Right ventricle myocardium superior (tissue), 1 donor: ENCODE results near the gene CNKSR1. TPM values are rescaled to one million over a fixed set of nuclear protein-coding genes. Genes with fewer than 3 reads are reported as not detected.
"Not testable (repeated sequence)": the region's sequence is repeated elsewhere in the genome, so short reads cannot be mapped to it uniquely, and the experiment has no call there.

Experiments
- ATAC-seq: fragments of 200-7000 bp; cut with Tn5 transposase; one replicate; pipeline ENCODE4 v1.9.1; 2020; ENCODE audit warnings: mild to moderate bottlenecking; ENCODE audit not compliant: poor library complexity
- DNase-seq: peaks from one replicate; pipeline ENCODE4 v3.0.0-alpha.2; 2020
- intact Hi-C: fragments of 100-400 bp; cut with DNase I; formaldehyde crosslinking; loops from one replicate; pipeline ENCODE4 v1.11.2; 2022
- total RNA-seq: library from RNA; stranded (reverse); fragmentation: NEBNext Ultra II Directional; extraction: Animal tissue kit (Norgen Biotek cat#: 25700); gene quantifications from one replicate; pipeline ENCODE4 v1.2.1, GENCODE V29; 2021
- donor health status: DM: no; HTN: yes; CAD: no; lungs with severe emphysema.

The CNKSR1 gene
- total RNA-seq, 1 donor from 2014 or later: 1.4 TPM

DNA sequence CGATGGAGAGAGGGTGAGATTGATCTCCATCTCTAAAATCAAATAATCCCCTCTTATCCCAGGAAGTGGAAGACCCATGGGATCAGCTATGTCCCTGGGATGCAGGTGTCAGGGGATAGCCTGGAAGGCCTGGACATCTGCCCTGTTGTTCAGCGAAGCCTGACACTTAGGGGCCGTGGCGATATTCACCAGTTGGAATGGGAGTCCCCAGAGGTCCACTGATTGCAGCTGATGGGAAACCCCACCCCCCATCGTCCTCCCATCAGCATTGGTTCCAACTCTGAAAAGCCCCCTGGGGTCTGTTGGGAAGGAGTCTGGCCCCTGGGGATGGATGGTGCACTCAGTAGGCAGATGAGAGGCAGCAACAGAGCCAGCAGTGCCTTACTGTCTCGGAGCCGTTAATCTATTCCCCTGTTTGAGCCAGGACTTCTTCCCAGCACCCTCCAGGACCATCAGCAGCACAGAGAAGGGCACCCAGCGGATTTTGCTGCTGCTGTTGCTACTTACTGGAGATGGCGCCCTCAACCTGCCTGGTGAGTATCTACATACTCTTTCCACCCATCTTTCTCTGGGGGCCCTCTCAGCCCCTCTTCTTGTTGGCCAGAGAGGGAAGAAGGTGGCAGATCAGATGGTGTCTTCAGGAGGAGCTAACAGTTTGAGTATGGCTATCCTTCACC is 26.5 kb downstream of the CNKSR1 start:
- no peak for ATAC-seq

DNA sequence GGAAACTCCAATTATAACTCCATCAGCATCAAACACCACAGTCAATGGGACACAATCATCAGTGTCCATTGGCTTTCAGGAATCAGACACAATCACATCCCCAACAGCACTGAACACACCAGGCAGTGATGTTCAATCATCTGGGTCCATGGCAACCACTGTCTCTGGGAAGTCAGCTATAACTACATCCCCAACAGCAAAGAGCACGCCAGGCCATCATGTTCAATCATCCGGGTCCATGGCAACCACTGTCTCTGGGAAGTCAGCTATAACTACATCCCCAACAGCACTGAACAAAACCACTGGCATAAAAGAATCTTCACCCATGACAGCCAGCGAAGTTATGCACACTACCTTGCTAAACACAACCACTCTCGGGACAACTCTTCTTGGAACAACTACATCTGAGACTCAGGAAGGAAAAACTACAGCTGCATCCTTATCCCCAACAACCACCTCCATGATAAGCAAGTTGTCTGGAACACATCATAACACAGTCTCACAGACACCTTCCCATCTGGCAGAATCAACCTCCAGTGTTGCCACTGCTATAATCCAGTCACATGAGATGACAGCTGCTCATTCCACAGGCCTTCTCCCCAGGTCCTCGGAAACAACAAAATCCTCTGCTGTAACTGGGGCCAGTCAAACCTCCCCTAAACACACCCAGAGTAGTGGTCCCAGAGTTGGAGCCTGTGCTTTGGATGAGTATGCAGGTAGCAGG is 33.0 kb downstream of the CNKSR1 start:
- DNase-seq: no peak
- intact Hi-C loops: no loop called here
- peak; percentile 69 for ATAC-seq

More for the DNA sequence above, 26.5 kb downstream of the CNKSR1 start:
- intact Hi-C loops: no loop called here
- no peak for DNase-seq

DNA sequence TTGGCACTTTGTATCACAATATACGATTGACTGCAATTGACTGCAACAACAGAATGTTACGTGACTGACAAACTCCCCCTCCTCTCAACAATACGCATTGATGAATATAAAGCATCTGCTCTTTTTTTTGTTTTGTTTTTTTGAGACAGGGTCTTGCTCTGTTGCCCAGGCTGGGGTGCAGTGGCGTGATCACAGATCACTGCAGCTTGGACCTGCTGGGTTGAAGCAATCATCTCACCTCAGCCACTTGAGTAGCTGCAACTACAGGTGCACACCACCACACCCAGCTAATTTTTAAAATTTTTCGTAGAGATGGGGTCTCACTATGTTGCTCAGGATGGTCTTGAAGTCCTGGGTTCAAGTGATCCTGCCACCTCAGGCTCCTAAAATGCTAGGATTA is 35.4 kb downstream of the CNKSR1 start:
- intact Hi-C loops: no loop called here
- ATAC-seq: no peak
- no peak for DNase-seq

DNA sequence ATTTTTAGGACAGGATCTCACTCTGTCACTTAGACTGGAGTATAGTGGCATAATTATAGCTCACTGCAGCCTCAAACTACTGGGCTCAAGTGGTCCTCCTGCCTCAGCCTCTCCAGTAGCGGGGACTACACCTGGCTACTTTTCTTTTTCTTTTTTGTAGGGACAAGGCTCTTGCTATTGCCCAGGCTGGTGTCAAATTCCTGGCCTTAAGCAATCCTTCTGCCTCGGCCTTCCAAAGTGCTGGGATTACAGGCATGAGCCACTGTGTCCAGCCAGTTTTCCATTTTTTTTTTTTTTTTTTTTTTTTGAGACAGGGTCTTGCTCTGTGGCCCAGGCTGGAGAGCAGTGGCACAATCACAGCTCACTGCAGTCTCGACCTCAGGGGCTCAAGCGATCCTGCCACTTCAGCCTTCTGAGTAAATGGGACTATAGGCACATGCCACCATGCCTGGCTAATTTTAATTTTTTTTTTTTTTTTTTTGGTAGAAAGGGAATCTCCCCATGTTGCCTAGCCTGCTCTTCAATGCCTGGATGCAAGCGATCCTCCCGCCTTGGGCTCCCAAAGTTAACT is 36.1 kb downstream of the CNKSR1 start:
- intact Hi-C loops: no loop called here
- ATAC-seq (no peak), DNase-seq (no peak)

DNA sequence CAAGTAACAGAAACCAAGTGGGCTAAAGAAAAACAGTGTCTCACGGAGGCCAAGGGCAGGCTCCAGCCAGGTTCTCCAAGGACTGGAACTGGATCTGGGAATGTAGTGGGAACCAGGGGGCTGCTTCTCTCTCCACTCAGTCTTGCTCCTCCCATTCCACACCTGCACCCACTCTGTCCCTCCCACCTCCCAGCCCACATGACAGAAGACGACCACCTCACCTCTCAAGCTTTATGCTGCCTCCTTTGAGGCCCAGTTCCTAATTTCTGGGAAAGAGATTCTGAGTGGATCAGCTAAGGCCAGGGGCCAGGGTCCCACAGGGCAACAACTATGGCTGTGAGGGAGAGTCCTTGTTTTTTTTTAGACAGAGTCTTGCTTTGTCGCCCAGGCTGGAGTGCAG is 38.0 kb downstream of the CNKSR1 start:
- DNase-seq: no peak
- intact Hi-C loops: no loop called here
- no peak for ATAC-seq

DNA sequence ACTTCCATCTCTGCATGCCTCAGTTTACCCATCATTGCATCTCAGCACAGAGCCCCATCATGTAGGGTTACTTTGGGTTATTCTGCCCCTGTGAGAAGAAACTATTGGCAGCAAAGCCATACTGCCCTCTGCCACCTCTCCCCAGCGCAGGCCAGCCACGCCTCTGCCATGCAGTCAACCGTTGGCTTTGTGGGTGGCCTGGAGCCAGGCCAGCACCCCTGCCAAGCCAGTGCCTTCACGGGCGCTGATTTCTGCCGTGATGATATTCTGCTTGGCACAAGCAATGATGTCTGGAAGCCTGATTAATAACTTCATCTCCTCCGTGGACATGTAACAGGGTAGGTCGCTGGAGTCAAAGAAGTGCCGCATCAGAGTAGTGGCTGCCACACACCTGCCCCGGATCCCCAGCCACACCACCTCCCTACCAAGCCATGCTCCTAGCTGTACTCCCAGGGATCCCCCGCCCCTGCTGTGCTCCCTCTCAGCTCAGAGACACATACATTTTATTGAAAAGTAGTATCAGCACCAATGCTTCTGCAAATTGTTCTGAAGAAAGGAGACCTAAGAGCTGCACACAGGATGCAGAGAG is 41.7 kb downstream of the CNKSR1 start:
- intact Hi-C loops: no loop called here
- DNase-seq: peak; percentile 58
- ATAC-seq: peak; percentile 81

DNA sequence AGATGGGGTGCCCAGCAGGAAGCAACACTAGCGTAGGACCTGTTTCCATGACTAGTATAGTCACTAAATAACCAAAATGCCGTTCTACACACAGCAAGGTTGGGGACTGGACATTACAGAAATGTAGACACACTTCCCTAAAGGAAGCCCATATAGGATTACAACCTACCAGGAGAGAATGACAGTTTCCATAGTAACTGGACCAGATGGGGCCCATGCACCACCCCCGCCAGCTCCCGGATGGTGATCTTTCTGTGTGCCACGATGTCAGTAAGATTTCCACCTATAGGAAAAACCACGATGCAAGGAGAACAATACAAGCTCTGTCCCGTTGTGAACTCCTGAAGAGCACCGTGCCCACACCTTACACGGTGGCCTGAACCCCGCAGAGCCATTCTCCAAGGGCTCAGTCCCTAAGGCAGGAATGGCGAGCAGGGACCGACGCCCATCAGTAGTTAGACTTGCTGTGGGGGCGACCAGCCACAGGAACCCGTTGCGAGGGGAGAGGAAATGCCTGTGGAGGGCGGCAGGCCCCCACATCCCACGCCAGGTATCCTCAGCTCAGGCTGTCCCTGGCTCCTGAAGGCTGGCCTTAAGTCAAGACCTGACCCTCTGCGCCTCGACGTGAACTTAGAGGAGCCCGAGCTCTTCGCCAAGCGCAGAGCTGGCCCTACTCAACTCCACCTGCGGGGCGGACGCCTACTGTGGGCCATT is 43.1 kb downstream of the CNKSR1 start:
- DNase-seq (no peak), ATAC-seq (no peak)
- intact Hi-C loops: no loop called here

DNA sequence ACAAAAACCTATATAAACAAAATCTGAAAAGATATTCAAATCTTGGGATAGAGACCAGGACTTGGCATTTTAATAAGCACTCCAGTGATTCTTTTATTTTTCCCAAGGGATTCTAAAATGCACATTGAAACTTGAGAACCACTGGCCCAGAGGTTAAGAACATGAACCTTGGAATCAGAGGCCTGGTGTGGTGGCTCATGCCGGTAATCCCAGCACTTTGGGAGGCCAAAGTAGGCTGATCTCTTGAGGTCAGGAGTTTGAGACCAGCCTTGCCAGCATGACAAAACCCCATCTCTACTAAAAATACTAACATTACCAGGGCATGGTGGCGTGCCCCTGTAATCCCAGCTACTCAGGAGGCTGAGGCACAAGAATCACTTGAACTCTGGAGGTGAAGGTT is 43.8 kb downstream of the CNKSR1 start:
- ATAC-seq (no peak), DNase-seq (no peak)
- intact Hi-C loops: no loop called here

DNA sequence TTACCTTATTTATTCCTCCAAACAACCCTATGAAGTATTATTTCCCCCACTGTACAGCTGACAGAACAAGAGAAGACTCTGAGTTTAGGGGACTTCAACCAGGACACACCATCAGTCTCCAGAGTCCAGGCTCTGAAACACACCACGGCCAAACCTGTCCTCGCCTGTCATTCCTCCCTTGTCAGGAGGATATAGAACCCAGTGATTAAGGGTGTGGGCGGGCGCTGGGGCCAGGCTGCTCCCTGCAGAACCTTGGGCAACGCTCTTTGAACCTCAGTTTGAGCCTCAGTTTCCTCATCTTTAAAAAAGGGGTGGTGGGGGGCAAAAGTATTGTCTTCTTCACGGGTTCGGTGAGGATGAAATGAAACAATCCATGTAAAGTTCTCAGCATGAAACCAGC is 47.3 kb downstream of the CNKSR1 start:
- ATAC-seq (peak; percentile 43), DNase-seq (no peak)
- intact Hi-C loops: loop anchor here (5.0 kb wide), 1 partner anchor 57 kb away; the partner anchor contains the start of genes C1orf232 and ZNF593

DNA sequence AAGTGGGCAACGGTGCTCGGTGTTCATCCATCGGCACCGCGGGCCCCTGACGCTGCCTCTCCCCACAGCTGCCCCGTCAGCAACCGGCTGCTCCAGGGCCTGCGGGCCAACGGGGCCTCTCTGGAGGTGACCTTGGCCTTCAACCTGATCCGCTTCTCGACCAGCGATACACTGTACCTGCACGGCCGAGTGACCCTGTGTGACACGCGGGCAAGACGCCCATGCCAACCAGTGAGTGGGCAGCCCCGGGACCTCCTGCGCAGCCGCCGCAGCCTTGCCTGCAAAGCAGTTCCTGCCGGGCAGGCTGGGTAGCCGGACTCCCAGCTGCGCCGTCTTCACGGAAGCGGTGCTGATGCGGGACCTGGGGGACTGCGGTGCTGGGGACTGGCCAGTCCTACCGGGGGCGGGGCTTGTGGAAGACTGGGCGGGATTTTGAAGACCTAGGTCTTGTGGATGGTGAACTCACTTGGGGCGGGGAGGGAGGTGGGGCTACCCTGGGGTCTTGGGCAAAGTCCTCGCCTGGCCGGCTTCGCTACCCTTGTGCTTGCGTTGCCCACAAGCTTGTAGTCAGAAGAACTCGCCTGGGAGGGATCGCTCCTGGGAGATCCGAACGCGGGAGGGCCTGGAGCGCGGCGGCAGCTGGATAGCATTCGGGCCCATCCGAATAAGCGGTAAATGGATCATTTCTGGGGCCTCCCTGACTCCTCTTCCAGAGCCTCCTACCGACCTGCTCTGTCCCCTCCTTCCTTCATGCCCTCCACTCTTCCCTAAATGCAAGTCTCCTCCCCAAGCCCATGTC is 47.9 kb downstream of the CNKSR1 start:
- peak; percentile 82 for DNase-seq
- peak; percentile 92 for ATAC-seq
- intact Hi-C loops: loop anchor here (5.0 kb wide), 1 partner anchor 58 kb away; the partner anchor contains the start of genes C1orf232 and ZNF593

DNA sequence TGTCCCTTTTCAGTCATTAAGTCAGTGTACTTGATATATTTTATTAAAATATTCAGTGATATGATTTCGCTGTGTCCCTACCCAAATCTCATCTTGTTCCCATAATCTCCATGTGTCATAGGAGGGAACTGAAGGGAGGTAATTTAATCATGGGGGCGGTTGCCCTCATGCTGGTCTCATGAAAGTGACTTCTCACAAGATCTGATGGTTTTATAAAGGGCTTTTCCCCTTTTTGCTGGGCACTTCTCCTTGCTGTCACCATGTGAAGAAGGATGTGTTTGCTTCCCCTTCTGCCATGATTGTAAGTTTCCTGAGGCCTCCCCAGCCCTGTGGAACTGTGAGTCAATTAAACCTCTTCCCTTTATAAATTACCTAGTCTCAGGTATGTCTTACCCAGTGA is 53.4 kb downstream of the CNKSR1 start:
- not testable (repeated sequence) for DNase-seq, ATAC-seq
- intact Hi-C loops: loop anchor here (5.0 kb wide), 1 partner anchor 128 kb away; no protein-coding TSS in a partner anchor

DNA sequence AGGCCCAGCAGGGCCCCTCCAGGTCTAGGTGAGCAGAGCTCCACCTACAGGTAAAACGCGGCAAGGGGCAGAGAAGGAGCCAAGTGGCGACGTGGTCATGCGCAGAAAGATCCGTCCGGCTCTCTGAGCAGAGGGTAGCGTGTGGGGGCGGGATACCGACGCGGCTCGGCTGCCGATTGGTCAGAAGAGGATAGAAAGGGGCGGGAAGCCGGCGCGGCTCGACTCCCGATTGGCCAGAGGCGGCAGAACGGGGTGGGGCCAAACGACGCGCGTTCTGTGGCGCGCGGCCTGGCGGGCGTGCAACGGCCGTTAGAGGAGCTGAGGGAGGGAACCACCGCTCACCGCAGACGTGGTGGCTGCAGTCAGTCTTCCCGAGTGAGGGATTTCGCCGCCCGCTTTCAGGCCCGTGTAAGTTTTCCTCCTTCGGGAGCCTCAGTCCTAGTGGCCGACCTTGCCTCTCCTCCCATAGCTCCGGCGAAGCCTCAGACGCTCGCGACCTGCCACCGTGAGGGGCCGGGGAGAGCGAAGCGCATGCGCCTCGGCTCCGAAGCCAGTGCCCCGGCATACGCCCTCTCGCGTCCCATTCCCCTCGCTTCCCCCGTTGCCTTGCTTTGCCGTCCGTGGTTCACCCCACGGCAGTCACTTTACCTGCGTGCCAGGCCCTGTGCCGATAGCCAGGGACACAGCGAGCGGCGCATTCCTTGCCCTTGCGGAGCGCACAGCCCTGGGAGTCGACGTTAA is 56.8 kb downstream of the CNKSR1 start, which contains the start of gene CEP85:
Gene CEP85, plus strand, starts transcription at position 298 of the 741 bp plus-strand sequence. CDS start 5,584 bp downstream, outside the sequence.
- intact Hi-C loops: loop anchor here (5.0 kb wide), 1 partner anchor 132 kb away; no protein-coding TSS in a partner anchor
- DNase-seq (peak; percentile 99), ATAC-seq (peak; percentile 99)

DNA sequence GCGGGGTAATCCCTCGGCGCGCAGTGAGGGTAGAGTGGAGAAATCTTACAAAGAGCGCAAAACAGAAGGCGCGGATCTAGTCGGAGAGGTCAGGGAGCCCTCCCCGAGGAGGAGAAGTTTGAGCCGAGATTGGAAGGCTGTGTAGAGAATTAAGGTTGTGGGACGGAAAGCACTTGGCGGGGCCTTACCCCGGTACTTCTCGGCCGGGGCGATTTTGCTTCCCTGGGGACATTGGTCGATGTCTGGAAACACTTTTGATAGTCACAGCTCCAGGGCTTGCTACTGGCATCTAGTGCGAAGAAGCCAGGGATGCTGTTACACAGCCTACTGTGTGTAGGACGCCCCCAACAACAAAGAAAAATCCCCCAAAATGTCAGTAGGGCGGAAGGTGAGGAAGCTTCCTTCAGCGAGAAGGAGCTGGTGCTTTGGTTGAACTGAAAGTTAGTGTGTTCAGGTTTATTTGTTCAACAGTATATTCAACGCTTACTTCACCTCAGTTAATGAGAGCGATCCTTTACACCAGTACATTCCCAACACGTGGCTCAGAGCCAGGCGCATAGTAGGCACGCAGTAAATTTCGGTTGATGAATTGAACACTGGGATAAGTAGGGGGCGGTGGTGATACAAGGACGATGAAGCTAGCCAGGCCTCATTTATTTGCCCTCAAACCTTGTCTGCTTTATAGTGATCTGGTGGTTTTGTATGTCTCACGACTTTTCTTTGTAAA is 57.5 kb downstream of the CNKSR1 start:
- ATAC-seq (peak; percentile 0), DNase-seq (no peak)
- intact Hi-C loops: loop anchor here (5.0 kb wide), 1 partner anchor 133 kb away; no protein-coding TSS in a partner anchor

DNA sequence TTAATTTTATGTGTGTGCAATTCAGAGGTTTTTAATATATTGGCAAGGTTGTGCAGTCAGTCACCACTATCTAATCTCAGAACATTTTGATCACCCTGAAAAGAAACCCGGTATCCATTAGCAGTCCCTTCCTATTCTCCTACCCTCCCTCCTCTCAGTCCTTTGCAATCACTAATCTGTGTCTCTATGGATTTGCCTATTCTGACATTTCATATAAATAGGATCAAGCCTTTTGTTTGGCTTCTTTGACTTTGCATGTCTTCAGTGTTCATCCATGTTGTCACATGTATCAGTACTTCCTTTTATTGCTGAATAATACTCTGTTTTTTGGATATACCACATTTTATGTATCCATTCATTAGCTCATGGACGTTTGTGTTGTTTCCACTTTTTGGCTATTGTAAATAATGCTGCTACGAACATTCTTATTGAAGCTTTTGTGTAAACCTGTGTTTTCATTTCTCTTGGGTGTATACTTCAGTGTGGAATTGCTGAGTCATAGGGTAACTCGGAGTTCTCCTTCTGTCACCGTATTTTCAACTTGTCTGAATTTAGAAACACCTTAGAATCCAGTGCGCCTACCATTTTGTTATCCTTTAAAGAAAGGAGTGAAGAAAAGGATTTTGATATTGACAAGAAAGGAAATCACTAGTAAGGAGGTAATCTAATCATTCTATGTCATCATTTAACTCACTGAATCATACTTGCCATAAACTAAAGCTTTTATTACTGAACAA is 60.1 kb downstream of the CNKSR1 start:
- no peak for ATAC-seq
- DNase-seq: no peak
- intact Hi-C loops: no loop called here
